HG03097 (cell line): Measurements from ENCODE around the gene ART5.

Experiments
- ATAC-seq: cut with Tn5 transposase; IDR thresholded peaks from one replicate; pipeline ENCODE4 v1.9.1; 2021; ENCODE audit not compliant: unreplicated experiment, low FRiP score

The ART5 gene

GRCh38 chr11:3641701-3642070, at the start of gene ART5:
TSS of gene ART5 (minus strand) at chr11:3641992. CDS start at chr11:3641862, 130 bp downstream.
- no peak for ATAC-seq

GRCh38 chr11:3686751-3687150, 45.0 kb upstream of the ART5 start:
- no peak for ATAC-seq

- ATAC-seq = no peak
Measured at GRCh38 chr11:3685923-3686322, 44.1 kb upstream of the ART5 start.

- no peak for ATAC-seq
Measured at GRCh38 chr11:3684819-3685172, 43.0 kb upstream of the ART5 start.

- no peak for ATAC-seq
Measured at GRCh38 chr11:3684129-3684818, 42.5 kb upstream of the ART5 start.

GRCh38 chr11:3683039-3683438, 41.2 kb upstream of the ART5 start:
- no peak for ATAC-seq

- ATAC-seq = no peak
Measured at GRCh38 chr11:3679077-3679476, 37.3 kb upstream of the ART5 start.

GRCh38 chr11:3675971-3676370, 34.2 kb upstream of the ART5 start:
- ATAC-seq = no peak

GRCh38 chr11:3674189-3674588, 32.4 kb upstream of the ART5 start:
- no peak for ATAC-seq

GRCh38 chr11:3671334-3672254, 29.8 kb upstream of the ART5 start, which contains the start of gene CHRNA10:
TSS of gene CHRNA10 (minus strand) at chr11:3671384. CDS start at chr11:3671312, 72 bp downstream.
- ATAC-seq = no peak

GRCh38 chr11:3669742-3670183, 28.0 kb upstream of the ART5 start:
- no peak for ATAC-seq

- no peak for ATAC-seq
Measured at GRCh38 chr11:3669128-3669527, 27.3 kb upstream of the ART5 start.

GRCh38 chr11:3667149-3668035, 25.6 kb upstream of the ART5 start:
- ATAC-seq = no peak

GRCh38 chr11:3666023-3666530, 24.3 kb upstream of the ART5 start:
- no peak for ATAC-seq

- ATAC-seq = no peak
Measured at GRCh38 chr11:3665336-3666022, 23.7 kb upstream of the ART5 start.

- no peak for ATAC-seq
Measured at GRCh38 chr11:3664032-3664630, 22.3 kb upstream of the ART5 start.

GRCh38 chr11:3662856-3663255, 21.1 kb upstream of the ART5 start:
- ATAC-seq = no peak

GRCh38 chr11:3660960-3661359, 19.2 kb upstream of the ART5 start:
- ATAC-seq = no peak
